Stomach (tissue), 9 donors: ENCODE results near the gene PRKCH. TPM values are rescaled to one million over a fixed set of nuclear protein-coding genes. Genes with fewer than 3 reads are reported as not detected.

Source experiments
- DNase-seq, 2 donors: peaks; one replicate each; pipeline versions ENCODE4 v3.0.0 to v3.0.0-alpha.2; 2013 to 2019
- H3K27ac ChIP-seq, 5 donors: fragments of 200-600 bp in 4 of 5; sonication (generic) in 4 of 5; one replicate each; pipeline ENCODE4 v1.5.1; 2013 to 2019; ENCODE audit warnings: mild to moderate bottlenecking in 1 of 5, moderate library complexity in 1 of 5
- H3K27me3 ChIP-seq, 3 donors: fragments of 200-600 bp; sonication (generic); one replicate each; pipeline ENCODE4 v1.5.1; 2017 to 2019; ENCODE audit warnings: mixed run types in 1 of 3
- H3K36me3 ChIP-seq, 4 donors: fragments of 200-600 bp; sonication (generic); 1 replicate in 3 of 4; 2 replicates in 1 of 4; pipeline ENCODE4 v1.5.1; 2016 to 2019
- H3K4me1 ChIP-seq, 4 donors: fragments of 200-600 bp; sonication (generic); one replicate each; pipeline ENCODE4 v1.5.1; 2016 to 2019
- H3K4me3 ChIP-seq, 4 donors: fragments of 200-600 bp; sonication (generic) in 3 of 4; one replicate each; pipeline ENCODE4 v1.5.1; 2016 to 2019; ENCODE audit warnings: mild to moderate bottlenecking in 1 of 4
- H3K9me3 ChIP-seq, 4 donors: fragments of 200-600 bp; sonication (generic); one replicate each; pipeline ENCODE4 v1.5.1; 2016 to 2019
- EP300 ChIP-seq: sonication (generic); formaldehyde crosslinking; IDR thresholded peaks from one replicate; pipeline ENCODE4 v1.6.1; 2017; ENCODE audit warnings: antibody characterized with exemption
- POLR2A ChIP-seq, 4 donors: fragments of 450-650 bp; IDR thresholded peaks; one replicate each; pipeline ENCODE4 v1.6.1; 2016; ENCODE audit warnings: antibody characterized with exemption in 4 of 4, control low read depth in 2 of 4, mild to moderate bottlenecking in 1 of 4, moderate library complexity in 1 of 4
- POLR2AphosphoS5 ChIP-seq, 3 donors: sonication (generic); formaldehyde crosslinking; IDR thresholded peaks; one replicate each; pipeline ENCODE4 v1.6.1; 2016; ENCODE audit warnings: antibody characterized with exemption in 3 of 3
- WGBS, 5 donors: extraction: QIAGEN DNeasy Blood & Tissue Kit in 3 of 5; methylation state at CpG; one replicate each; pipeline versions ENCODE4 v1.1.5 to v1.1.7; 2013 to 2018; 5-methylcytosine and 5-hydroxymethylcytosine counted together
- intact Hi-C: fragments of 100-400 bp; cut with DNase I; formaldehyde crosslinking; loops from one replicate; pipeline ENCODE4 v1.15.1; 2023; ENCODE audit warnings: low total_unique reads
- polyA plus RNA-seq, 3 donors: library from polyadenylated mRNA; stranded (reverse); fragments of 200-250 nt; gene quantifications; one replicate each; pipeline ENCODE4 v1.2.3, GENCODE V29; 2013
- total RNA-seq, 5 donors: library from RNA; depleted of rRNA; stranded (reverse); fragments of >200 nt; gene quantifications; one replicate each; pipeline versions ENCODE4 v1.1.0 to v1.2.3, GENCODE V29; 2014 to 2016
- TF ChIP-seq, protein P1 (sequence below), 7 experiments: fragments of 450-650 bp in 4 of 7; fragments of 200-600 bp in 3 of 7; sonication (generic) in 3 of 7; IDR thresholded peaks; one replicate each; pipeline ENCODE4 v1.5.1; 2016 to 2019; ENCODE audit warnings: antibody characterized with exemption in 7 of 7, control low read depth in 2 of 7, mild to moderate bottlenecking in 1 of 7
- donor health status: healthy with polysubstance abuse.
- donor health status: Bipolar disorder and iron deficiency.
- donor health status: healthy.

PRKCH gene
- total and polyA plus RNA-seq, 8 donors: 5.5 to 84.0 (median 14.7) TPM

GRCh38 chr14:61570549-61571290 is 249.3 kb downstream of the PRKCH start:
- no peaks in the 10 kb centered on the region for H3K27me3 ChIP-seq
- WGBS, 5 donors: 53 to 74% (median 69%) methylated on average over 6 of the region's 6 CpGs

DNA sequence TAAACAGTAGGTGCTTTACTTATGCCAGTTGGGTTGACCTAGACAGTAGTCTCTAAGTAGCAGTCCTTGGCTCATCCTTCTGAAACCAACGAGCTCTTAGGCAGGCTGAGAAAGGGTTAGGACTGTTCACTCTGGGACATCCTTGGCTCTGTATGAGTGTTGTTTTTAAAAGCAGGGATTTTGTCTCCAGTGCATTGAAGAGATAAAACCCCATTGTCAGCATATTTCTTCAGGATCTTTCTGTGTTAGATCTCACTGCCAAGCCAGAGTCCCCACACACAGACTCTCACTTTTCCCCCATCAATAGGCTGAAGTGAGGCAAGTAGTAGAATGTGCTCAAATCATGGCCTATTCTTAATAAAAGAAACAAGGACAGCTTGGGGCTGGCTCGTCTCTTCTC is 250.5 kb downstream of the PRKCH start:
- no peak overlapping the region for H3K27ac ChIP-seq
- peaks cover 22 to 61% (median 28%) of the 10 kb centered on the region in 4 donors for H3K4me1 ChIP-seq
- H3K9me3 ChIP-seq: no peaks in the 10 kb centered on the region
- no peaks in the 10 kb centered on the region for H3K36me3 ChIP-seq
- H3K4me3 ChIP-seq: no peak overlapping the region
- intact Hi-C loops: no loop called here
- no peaks in the 10 kb centered on the region for H3K27me3 ChIP-seq
- DNase-seq: no peak
- 79 to 89% (median 86%) methylated on average over 2 of the region's 2 CpGs for WGBS, 5 donors
- TF ChIP-seq EP300 (no peak), POLR2AphosphoS5 (IDR thresholded peaks at IDR 0.05) (no peak), POLR2A (IDR thresholded peaks at IDR 0.05) (no peak)
- TF ChIP-seq, protein P1, sequence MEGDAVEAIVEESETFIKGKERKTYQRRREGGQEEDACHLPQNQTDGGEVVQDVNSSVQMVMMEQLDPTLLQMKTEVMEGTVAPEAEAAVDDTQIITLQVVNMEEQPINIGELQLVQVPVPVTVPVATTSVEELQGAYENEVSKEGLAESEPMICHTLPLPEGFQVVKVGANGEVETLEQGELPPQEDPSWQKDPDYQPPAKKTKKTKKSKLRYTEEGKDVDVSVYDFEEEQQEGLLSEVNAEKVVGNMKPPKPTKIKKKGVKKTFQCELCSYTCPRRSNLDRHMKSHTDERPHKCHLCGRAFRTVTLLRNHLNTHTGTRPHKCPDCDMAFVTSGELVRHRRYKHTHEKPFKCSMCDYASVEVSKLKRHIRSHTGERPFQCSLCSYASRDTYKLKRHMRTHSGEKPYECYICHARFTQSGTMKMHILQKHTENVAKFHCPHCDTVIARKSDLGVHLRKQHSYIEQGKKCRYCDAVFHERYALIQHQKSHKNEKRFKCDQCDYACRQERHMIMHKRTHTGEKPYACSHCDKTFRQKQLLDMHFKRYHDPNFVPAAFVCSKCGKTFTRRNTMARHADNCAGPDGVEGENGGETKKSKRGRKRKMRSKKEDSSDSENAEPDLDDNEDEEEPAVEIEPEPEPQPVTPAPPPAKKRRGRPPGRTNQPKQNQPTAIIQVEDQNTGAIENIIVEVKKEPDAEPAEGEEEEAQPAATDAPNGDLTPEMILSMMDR (IDR thresholded peaks at IDR 0.05): no peak

More at GRCh38 chr14:61570549-61571290, 249.3 kb downstream of the PRKCH start:
- intact Hi-C loops: no loop called here
- no peaks in the 10 kb centered on the region for H3K9me3 ChIP-seq
- H3K27ac ChIP-seq: peak overlapping the region in 4 of 5 donors; percentile 24 to 81 (median 56)
- TF ChIP-seq POLR2A (IDR thresholded peaks at IDR 0.05): no peak
- TF ChIP-seq, protein P1 (IDR thresholded peaks at IDR 0.05): no peak
- TF ChIP-seq POLR2AphosphoS5 (IDR thresholded peaks at IDR 0.05): no peak
- no peak for TF ChIP-seq EP300
- no peaks in the 10 kb centered on the region for H3K36me3 ChIP-seq
- DNase-seq: no peak
- peaks cover 27 to 71% (median 29%) of the 10 kb centered on the region in 4 donors for H3K4me1 ChIP-seq
- no peak overlapping the region for H3K4me3 ChIP-seq

- Histone ChIP-seq H3K4me1 (peaks cover 9 to 47% (median 20%) of the 10 kb centered on the region in 4 donors), H3K36me3 (no peaks in the 10 kb centered on the region), H3K9me3 (no peaks in the 10 kb centered on the region), H3K27me3 (no peaks in the 10 kb centered on the region), H3K27ac (peak overlapping the region in 3 of 5 donors; percentile 5 to 31 (median 15)), H3K4me3 (no peak overlapping the region)
- intact Hi-C loops: no loop called here
- no peak for DNase-seq
- WGBS, 5 donors: 76 to 90% (median 83%) methylated on average over 3 of the region's 3 CpGs
- TF ChIP-seq, protein P1 (IDR thresholded peaks at IDR 0.05): no peak
- no peak for TF ChIP-seq POLR2A (IDR thresholded peaks at IDR 0.05)
- no peak for TF ChIP-seq EP300
- TF ChIP-seq POLR2AphosphoS5 (IDR thresholded peaks at IDR 0.05): no peak
Measured at GRCh38 chr14:61573321-61573720, 251.9 kb downstream of the PRKCH start.

DNA sequence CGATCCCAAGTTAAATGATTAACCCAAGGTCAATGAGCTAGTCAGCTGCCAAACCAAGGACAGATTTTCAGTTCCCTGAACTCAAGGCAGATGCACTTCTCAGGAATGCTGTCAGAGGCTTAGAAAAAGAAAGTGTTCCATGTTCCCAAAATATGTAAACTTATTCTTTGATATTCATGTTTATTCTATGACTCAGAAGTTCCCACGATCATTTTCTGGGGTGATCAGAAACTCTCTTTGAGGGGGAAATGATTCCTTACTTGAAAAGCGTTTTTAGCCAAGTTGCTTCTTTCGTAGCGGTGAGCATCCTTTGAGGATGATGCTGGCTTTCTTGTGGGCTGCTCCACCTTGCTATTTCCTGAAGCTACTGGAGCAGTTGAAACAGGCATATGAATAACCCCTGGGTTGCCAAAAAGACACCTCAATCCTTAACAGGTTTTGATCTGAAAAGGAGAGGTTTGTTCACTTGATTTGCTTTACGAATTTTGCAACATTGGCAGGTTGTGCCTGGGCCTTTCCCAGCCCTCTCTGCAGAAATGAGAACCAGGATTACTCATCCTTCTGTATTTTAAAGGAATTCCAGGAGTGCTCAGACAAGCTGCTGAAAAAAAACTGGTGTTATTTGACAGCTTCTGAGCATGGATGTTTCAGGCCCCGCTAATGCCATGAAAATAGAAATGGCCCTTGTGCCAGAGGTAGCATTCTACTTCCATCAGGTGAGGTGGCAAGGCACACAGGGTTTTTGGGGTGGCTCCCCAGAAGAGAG is 252.6 kb downstream of the PRKCH start:
- WGBS, 5 donors: 64 to 67% (median 65%) methylated on average over 7 of the region's 7 CpGs

More for the DNA sequence above, 252.6 kb downstream of the PRKCH start:
- intact Hi-C loops: no loop called here
- peaks cover 3 to 41% (median 14%) of the 10 kb centered on the region in 4 donors for H3K4me1 ChIP-seq
- peak overlapping the region in 3 of 5 donors; percentile 5 to 31 (median 15) for H3K27ac ChIP-seq
- TF ChIP-seq, protein P1 (IDR thresholded peaks at IDR 0.05): no peak
- TF ChIP-seq EP300 (no peak), POLR2A (IDR thresholded peaks at IDR 0.05) (no peak)
- no peak overlapping the region for H3K4me3 ChIP-seq
- H3K36me3 ChIP-seq: no peaks in the 10 kb centered on the region
- H3K9me3 ChIP-seq: no peaks in the 10 kb centered on the region
- no peak for DNase-seq
- no peaks in the 10 kb centered on the region for H3K27me3 ChIP-seq
